ENCODE data around the gene POLR3K. TPM values are rescaled to one million over a fixed set of nuclear protein-coding genes. Genes with fewer than 3 reads are reported as not detected.
A peak's percentile ranks its signal among the peaks of the same experiment; 100 is the strongest.

The POLR3K gene
- total and polyA plus RNA-seq, 3 experiments from 2014 or later: 35.1 to 63.9 (median 63.6) TPM

- no peak for DNase-seq
- no peaks in the 10 kb centered on the region for H3K36me3 Mint-ChIP-seq
- CTCF ChIA-PET: interaction anchor here (1.0 to 7.8 kb wide), 2 partner anchors 8 to 24 kb away, joined by 3 to 59 read pairs; no protein-coding TSS in a partner anchor
- H3K4me3 Mint-ChIP-seq: peak overlapping the region in 2 of 7 donors; percentile 32 to 39
- Histone ChIP-seq H3K4me1 (ENCODE audit: insufficient read depth, low read length) (peaks cover 14% of the 10 kb centered on the region), H3K27ac (ENCODE audit: low read depth, low read length) (no peak overlapping the region), H3K36me3 (ENCODE audit: insufficient read depth, low read length) (no peaks in the 10 kb centered on the region), H3K9me3 (ENCODE audit: low read length) (no peaks in the 10 kb centered on the region), H3K27me3 (ENCODE audit: insufficient read depth, low read length, poor library complexity, severe bottlenecking) (peaks cover 18% of the 10 kb centered on the region), H3K4me3 (ENCODE audit: low read length) (no peak overlapping the region)
- no peak overlapping the region for H3K27ac Mint-ChIP-seq
- peaks cover 25 to 30% of the 10 kb centered on the region in 2 donors for H3K27me3 Mint-ChIP-seq
- H3K9me3 Mint-ChIP-seq: no peaks in the 10 kb centered on the region
- peaks cover 11 to 20% (median 13%) of the 10 kb centered on the region in 3 donors for H3K4me1 Mint-ChIP-seq
- POLR2A ChIA-PET: interaction anchor here (0.8 kb wide), 1 partner anchor 19 kb away, joined by 3 read pairs; no protein-coding TSS in a partner anchor
Measured at GRCh38 chr16:71540-72401, 18.4 kb upstream of the POLR3K start.

- no peak for DNase-seq
- Histone ChIP-seq H3K27me3 (ENCODE audit: insufficient read depth, low read length, poor library complexity, severe bottlenecking) (peaks cover 18% of the 10 kb centered on the region), H3K4me3 (ENCODE audit: low read length) (no peak overlapping the region), H3K9me3 (ENCODE audit: low read length) (no peaks in the 10 kb centered on the region), H3K4me1 (ENCODE audit: insufficient read depth, low read length) (peaks cover 8% of the 10 kb centered on the region), H3K27ac (ENCODE audit: low read depth, low read length) (no peak overlapping the region), H3K36me3 (ENCODE audit: insufficient read depth, low read length) (no peaks in the 10 kb centered on the region)
- POLR2A ChIA-PET: no interaction called here
- Mint-ChIP-seq H3K9me3 (no peaks in the 10 kb centered on the region), H3K4me3 (peak overlapping the region in 1 of 7 donors; percentile 39), H3K36me3 (no peaks in the 10 kb centered on the region), H3K27me3 (peaks cover 25 to 30% of the 10 kb centered on the region in 2 donors), H3K27ac (no peak overlapping the region), H3K4me1 (peaks cover 6 to 14% (median 7%) of the 10 kb centered on the region in 3 donors)
- CTCF ChIA-PET: interaction anchor here (7.8 kb wide), 1 partner anchor 25 kb away, joined by 59 read pairs; no protein-coding TSS in a partner anchor
Measured at GRCh38 chr16:71210-71539, 17.8 kb upstream of the POLR3K start.

- Histone ChIP-seq H3K36me3 (ENCODE audit: insufficient read depth, low read length) (no peaks in the 10 kb centered on the region), H3K27ac (ENCODE audit: low read depth, low read length) (no peak overlapping the region), H3K4me3 (ENCODE audit: low read length) (no peak overlapping the region), H3K4me1 (ENCODE audit: insufficient read depth, low read length) (peaks cover 4% of the 10 kb centered on the region), H3K9me3 (ENCODE audit: low read length) (no peaks in the 10 kb centered on the region), H3K27me3 (ENCODE audit: insufficient read depth, low read length, poor library complexity, severe bottlenecking) (peaks cover 15% of the 10 kb centered on the region)
- no peak for DNase-seq
- H3K27ac Mint-ChIP-seq: no peak overlapping the region
- H3K36me3 Mint-ChIP-seq: no peaks in the 10 kb centered on the region
- peaks cover 3 to 13% (median 5%) of the 10 kb centered on the region in 3 donors for H3K4me1 Mint-ChIP-seq
- CTCF ChIA-PET: interaction anchor here (0.6 to 7.8 kb wide), 2 partner anchors 27 to 38 kb away, joined by 3 to 59 read pairs; no protein-coding TSS in a partner anchor
- H3K4me3 Mint-ChIP-seq: no peak overlapping the region
- H3K27me3 Mint-ChIP-seq: peaks cover 20 to 27% of the 10 kb centered on the region in 2 donors
- no peaks in the 10 kb centered on the region for H3K9me3 Mint-ChIP-seq
- POLR2A ChIA-PET: no interaction called here
Measured at GRCh38 chr16:69181-69580, 15.8 kb upstream of the POLR3K start.

- ChIA-PET CTCF (interaction anchor here (7.8 to 9.2 kb wide), 2 partner anchors 27 to 28 kb away, joined by 59 to 201 read pairs; no protein-coding TSS in a partner anchor), POLR2A (no interaction called here)
- Histone ChIP-seq H3K27ac (ENCODE audit: low read depth, low read length) (no peak overlapping the region), H3K36me3 (ENCODE audit: insufficient read depth, low read length) (no peaks in the 10 kb centered on the region), H3K9me3 (ENCODE audit: low read length) (no peaks in the 10 kb centered on the region), H3K4me1 (ENCODE audit: insufficient read depth, low read length) (peaks cover 4% of the 10 kb centered on the region), H3K27me3 (ENCODE audit: insufficient read depth, low read length, poor library complexity, severe bottlenecking) (peaks cover 5% of the 10 kb centered on the region), H3K4me3 (ENCODE audit: low read length) (no peak overlapping the region)
- no peak overlapping the region for H3K27ac Mint-ChIP-seq
- DNase-seq: no peak
- peaks cover 12 to 22% of the 10 kb centered on the region in 2 donors for H3K27me3 Mint-ChIP-seq
- H3K4me3 Mint-ChIP-seq: peak overlapping the region in 1 of 7 donors; percentile 30
- no peaks in the 10 kb centered on the region for H3K36me3 Mint-ChIP-seq
- H3K4me1 Mint-ChIP-seq: peaks cover 3 to 13% (median 4%) of the 10 kb centered on the region in 3 donors
- no peaks in the 10 kb centered on the region for H3K9me3 Mint-ChIP-seq
Measured at GRCh38 chr16:67884-68789, 14.7 kb upstream of the POLR3K start.

GRCh38 chr16:67183-67791 lies 13.9 kb upstream of the POLR3K start:
- Mint-ChIP-seq H3K9me3 (no peaks in the 10 kb centered on the region), H3K27me3 (peaks cover 9 to 17% of the 10 kb centered on the region in 2 donors), H3K4me1 (peaks cover 0 to 8% (median 0%) of the 10 kb centered on the region in 3 donors), H3K36me3 (no peaks in the 10 kb centered on the region), H3K4me3 (peak overlapping the region in 1 of 7 donors; percentile 30), H3K27ac (peak overlapping the region in 1 of 8 donors; percentile 19)
- no peaks in the 10 kb centered on the region for H3K36me3 ChIP-seq (ENCODE audit: insufficient read depth, low read length)
- no peak overlapping the region for H3K27ac ChIP-seq (ENCODE audit: low read depth, low read length)
- H3K4me3 ChIP-seq (ENCODE audit: low read length): no peak overlapping the region
- no peaks in the 10 kb centered on the region for H3K27me3 ChIP-seq (ENCODE audit: insufficient read depth, low read length, poor library complexity, severe bottlenecking)
- no peak for DNase-seq
- H3K4me1 ChIP-seq (ENCODE audit: insufficient read depth, low read length): no peaks in the 10 kb centered on the region
- POLR2A ChIA-PET: no interaction called here
- CTCF ChIA-PET: interaction anchor here (2.7 to 9.2 kb wide), 3 partner anchors 19 to 38 kb away, joined by 21 to 201 read pairs (median 39); no protein-coding TSS in a partner anchor
- no peaks in the 10 kb centered on the region for H3K9me3 ChIP-seq (ENCODE audit: low read length)

- H3K27me3 ChIP-seq (ENCODE audit: insufficient read depth, low read length, poor library complexity, severe bottlenecking): no peaks in the 10 kb centered on the region
- no peak overlapping the region for H3K4me3 ChIP-seq (ENCODE audit: low read length)
- no peaks in the 10 kb centered on the region for H3K9me3 ChIP-seq (ENCODE audit: low read length)
- Mint-ChIP-seq H3K36me3 (no peaks in the 10 kb centered on the region), H3K27me3 (peaks cover 8 to 15% of the 10 kb centered on the region in 2 donors), H3K4me3 (no peak overlapping the region), H3K27ac (no peak overlapping the region), H3K4me1 (peaks cover 0 to 6% (median 0%) of the 10 kb centered on the region in 3 donors), H3K9me3 (no peaks in the 10 kb centered on the region)
- H3K4me1 ChIP-seq (ENCODE audit: insufficient read depth, low read length): no peaks in the 10 kb centered on the region
- no peaks in the 10 kb centered on the region for H3K36me3 ChIP-seq (ENCODE audit: insufficient read depth, low read length)
- DNase-seq: no peak
- ChIA-PET CTCF (interaction anchor here (0.9 to 9.2 kb wide), 18 partner anchors 8 to 335 kb away, joined by 3 to 201 read pairs (median 6); partner anchors contain the start of genes DECR2, HBQ1, POLR3K and SNRNP25), POLR2A (interaction anchor here (0.5 kb wide), 1 partner anchor 190 kb away, joined by 4 read pairs; no protein-coding TSS in a partner anchor)
- H3K27ac ChIP-seq (ENCODE audit: low read depth, low read length): no peak overlapping the region
Measured at GRCh38 chr16:66309-67182, 13.1 kb upstream of the POLR3K start.

- POLR2A ChIA-PET: no interaction called here
- no peaks in the 10 kb centered on the region for H3K4me1 ChIP-seq (ENCODE audit: insufficient read depth, low read length)
- H3K27me3 Mint-ChIP-seq: peaks cover 4 to 10% of the 10 kb centered on the region in 2 donors
- H3K9me3 Mint-ChIP-seq: no peaks in the 10 kb centered on the region
- H3K9me3 ChIP-seq (ENCODE audit: low read length): no peaks in the 10 kb centered on the region
- no peak overlapping the region for H3K27ac ChIP-seq (ENCODE audit: low read depth, low read length)
- no peaks in the 10 kb centered on the region for H3K36me3 ChIP-seq (ENCODE audit: insufficient read depth, low read length)
- H3K4me3 ChIP-seq (ENCODE audit: low read length): no peak overlapping the region
- H3K4me3 Mint-ChIP-seq: no peak overlapping the region
- peaks cover 0 to 4% (median 0%) of the 10 kb centered on the region in 3 donors for H3K4me1 Mint-ChIP-seq
- no peaks in the 10 kb centered on the region for H3K36me3 Mint-ChIP-seq
- no peaks in the 10 kb centered on the region for H3K27me3 ChIP-seq (ENCODE audit: insufficient read depth, low read length, poor library complexity, severe bottlenecking)
- CTCF ChIA-PET: interaction anchor here (0.9 to 9.2 kb wide), 20 partner anchors 9 to 336 kb away, joined by 3 to 201 read pairs (median 5); partner anchors contain the start of genes DECR2, HBQ1, POLR3K and SNRNP25
- DNase-seq: peak; percentile 71 to 85 (median 77)
- no peak overlapping the region for H3K27ac Mint-ChIP-seq
Measured at GRCh38 chr16:65745-66144, 12.3 kb upstream of the POLR3K start.

All from CD8-positive, alpha-beta memory T cell (primary cell).